ENCODE data around the gene RTN4.

RTN4 gene

DNA sequence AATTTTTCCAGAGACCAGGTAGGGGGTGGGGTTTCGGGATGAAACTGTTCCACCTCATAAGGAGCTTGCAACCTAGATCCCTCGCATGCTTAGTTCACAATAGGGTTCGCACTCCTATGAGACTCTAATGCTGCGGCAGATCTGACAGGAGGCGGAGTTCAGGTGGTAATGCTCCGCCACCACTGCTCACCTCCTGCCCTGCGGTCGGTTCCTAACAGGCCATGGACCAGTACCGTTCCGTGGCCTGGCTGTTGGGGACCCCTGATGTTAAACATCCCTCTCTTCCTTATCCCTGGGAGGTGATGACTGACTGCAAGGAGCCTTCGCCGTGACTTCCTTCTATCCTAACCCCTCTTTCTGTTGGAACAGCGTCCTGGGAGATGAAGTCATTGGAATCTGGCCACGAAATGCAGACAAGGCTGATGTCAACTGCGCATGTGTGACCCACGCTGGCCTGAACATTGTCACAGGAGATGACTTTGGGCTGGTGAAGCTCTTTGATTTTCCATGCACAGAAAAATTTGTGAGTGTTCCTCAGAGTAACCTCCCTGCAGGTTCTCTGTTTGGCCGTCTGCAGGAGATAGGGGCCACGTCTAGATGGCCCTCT is 82.4 kb downstream of the RTN4 start:
- DNase-seq: no peak

DNA sequence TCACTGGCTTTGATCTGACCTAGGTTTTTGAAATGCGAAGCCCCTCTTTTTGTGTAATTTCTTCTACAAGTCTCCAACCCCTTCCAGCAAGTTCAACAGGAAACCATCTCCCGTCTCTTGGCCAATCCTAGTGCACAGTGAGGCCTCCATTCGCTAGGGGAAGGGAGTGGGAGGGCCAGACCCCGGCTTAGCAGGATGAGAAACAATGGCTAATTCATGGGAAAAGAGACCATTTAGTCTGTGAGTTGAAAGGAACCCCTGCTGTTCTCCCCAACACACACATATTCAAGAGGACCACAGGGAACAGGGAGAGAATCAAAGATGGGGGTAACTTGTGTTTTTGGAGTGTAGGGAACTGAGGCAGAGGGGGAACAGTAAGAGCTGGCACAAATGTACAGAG is 83.0 kb downstream of the RTN4 start:
- DNase-seq: no peak

DNA sequence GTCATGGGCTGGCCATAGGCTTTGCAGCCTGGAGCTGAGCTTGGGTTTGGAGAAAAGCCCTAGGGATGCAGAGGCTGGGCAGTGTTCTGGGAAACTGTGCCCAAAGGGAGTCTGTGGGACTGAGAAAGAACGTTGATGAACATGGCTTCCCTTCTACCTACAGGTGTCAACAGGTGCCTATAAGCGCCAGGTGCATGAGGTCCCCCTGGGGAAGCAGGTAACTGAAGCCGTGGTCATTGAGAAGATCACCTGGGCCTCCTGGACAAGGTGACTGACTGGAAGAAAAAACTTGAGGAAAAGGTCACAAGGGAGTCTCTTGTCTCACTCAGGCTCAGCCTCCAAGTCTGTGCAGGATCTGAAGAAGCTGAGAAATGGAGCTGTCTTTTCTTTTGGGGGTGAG is 83.4 kb downstream of the RTN4 start:
- DNase-seq: no peak

DNA sequence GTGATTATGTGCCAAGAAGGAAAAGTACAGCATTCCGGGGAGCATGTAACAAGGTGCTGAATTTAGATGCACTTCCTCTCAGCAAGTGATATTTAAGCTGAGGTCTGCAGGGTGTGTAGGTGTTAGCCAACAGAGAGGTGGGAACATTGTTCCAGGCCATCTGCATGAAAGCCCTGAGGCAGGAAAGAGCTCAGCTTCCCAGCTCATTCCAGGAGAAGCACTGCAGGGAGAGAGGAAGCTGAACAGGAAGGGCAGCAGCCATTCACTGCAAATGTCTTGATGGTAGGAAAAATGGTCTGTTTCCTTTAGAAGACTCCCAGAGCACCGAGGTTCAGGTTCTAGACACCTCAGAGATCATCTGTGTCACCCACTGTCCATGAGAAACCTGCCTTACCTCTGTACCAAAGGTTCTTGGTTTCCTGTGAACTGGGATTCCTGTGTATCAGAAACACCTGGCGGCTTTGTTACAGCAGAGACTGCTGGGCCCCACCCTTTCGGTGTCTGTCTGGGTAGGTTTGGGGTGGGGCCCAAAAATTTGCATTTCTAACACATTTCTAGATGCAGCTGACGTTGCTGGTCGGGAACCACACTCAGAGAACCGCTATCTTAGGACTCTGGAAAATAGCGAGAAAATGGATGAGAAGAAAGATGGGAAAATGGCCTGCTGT is 84.0 kb downstream of the RTN4 start:
- no peak for DNase-seq

DNA sequence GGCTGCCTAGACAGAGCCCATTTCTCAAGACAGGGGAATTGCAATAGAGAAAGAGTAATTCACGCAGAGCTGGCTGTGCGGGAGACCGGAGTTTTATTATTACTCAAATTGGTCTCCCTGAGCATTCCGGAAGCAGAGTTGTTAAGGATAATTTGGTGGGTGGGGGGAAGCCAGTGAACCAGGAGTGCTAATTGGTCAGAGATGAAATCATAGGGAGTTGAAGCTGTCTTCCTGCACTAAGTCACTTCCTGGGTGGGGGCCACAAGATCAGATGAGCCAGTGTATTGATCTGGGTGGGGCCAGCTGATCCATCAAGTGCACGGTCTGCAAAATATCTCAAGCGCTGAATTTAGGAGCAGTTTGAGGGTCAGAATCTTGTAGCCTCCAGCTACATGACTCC is 84.8 kb downstream of the RTN4 start:
- no peak for DNase-seq

DNA sequence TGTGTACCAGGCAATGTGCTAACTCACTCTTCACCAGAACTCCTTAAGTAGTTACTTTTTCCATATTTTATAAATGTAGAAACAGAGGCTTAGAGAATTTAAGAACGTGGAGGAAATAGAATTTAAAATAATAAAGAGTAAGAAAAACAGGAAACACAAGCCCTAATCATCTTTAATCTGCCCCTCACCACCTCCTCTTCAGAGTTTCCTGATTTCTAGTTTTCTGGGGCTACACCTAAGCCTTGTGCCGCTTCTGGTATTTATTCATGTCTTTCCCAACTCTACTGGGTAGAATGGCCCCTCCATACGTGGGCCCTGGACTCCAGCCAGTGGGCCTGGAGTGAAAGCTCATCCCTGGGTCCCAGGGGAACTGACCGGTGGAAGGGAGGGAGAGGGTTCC is 85.4 kb downstream of the RTN4 start:
- DNase-seq: no peak

DNA sequence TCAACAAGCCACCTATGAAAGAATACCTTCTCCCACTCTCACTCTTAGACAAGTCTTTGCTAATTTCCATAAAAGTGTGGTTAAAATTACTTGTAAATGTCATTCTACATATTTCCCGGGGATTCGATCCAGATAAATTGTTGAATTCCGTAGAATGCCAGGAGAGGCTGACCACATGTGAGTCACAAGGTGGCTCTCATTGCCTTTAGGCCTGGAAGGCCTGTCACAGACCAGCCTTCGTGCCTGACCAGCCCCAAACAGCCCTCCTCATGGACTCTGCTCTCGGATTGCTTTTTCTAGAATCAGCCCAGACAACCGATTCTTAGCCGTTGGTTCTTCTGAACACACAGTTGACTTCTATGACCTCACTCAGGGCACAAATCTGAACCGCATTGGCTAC is 86.0 kb downstream of the RTN4 start:
- DNase-seq: peak; percentile 30

DNA sequence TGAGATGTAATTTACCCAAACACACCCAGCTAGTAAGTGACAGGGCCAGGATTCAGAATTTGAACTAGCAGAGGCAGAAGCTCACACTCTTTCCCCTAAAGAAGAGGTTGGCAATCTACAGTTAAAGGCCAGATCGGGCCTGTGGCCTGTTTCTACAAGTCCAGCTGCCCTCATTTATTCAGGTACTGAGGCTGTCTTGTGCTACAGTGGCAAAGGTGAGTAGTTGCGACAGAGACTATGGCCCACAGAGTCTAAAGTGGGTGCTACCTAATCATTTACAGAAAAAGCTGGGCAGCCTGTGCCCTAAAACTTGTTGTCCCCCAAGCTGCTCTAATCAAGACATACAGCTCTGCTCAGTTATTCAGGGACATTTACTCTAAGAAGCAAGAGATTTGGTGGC is 86.8 kb downstream of the RTN4 start:
- no peak for DNase-seq

DNA sequence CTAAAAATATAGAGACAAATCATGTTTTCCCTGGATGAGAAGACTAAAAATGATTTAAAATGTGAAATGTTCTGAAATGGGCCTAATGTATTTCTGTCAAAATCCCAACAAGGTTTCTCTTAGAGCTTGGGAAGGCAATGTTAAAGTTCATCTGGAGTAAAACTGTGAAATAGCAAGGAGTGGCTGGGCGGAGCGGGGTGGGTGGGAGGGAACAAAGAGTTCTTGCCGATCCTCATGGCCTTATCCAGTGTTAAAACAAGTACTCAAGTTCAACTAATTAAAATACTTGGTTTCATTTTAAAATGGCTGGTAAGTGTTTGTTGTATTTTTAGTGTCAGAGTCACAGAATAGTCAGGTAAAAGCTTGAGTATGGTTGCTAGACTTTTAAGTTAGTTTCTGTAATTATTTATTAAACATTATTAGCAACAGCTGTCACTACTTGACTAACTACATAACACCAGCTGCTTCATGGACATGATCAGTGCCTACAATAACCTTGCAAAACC is 87.3 kb downstream of the RTN4 start:
- no peak for DNase-seq

DNA sequence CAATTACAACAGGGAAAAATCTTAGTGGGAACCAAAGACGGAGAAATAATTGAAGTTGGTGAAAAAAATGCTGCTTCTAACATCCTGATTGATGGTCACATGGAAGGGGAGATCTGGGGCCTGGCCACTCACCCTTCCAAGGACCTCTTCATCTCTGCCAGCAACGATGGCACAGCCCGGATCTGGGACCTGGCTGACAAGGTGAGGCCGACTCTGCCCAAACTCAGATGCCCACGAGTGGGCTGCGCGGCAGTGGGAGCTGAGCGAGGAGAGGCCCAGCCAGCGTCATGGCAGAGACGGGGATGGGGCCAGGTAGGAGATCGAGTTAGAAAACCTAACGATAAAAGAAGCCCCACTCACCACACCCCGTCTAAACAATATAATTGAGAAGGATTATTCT is 87.7 kb downstream of the RTN4 start:
- DNase-seq: no peak

DNA sequence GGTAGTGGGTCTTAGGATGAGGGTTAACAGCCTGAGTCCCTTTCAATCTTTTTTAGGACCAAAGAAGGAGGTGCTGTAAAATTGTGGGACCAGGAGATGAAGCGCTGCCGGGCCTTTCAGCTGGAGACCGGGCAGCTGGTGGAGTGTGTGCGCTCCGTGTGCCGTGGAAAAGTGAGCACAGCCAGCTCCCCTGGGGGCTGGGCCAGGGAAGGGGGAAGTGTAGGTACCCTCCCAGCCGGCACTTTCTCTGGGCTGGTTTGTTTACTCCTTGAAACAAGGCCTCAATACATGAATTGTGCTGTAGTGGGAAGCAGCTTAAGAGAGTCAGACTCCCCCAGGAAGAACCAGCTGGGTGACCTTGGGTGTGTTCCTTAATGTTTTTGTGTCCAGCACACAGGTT is 90.1 kb downstream of the RTN4 start:
- DNase-seq: no peak

DNA sequence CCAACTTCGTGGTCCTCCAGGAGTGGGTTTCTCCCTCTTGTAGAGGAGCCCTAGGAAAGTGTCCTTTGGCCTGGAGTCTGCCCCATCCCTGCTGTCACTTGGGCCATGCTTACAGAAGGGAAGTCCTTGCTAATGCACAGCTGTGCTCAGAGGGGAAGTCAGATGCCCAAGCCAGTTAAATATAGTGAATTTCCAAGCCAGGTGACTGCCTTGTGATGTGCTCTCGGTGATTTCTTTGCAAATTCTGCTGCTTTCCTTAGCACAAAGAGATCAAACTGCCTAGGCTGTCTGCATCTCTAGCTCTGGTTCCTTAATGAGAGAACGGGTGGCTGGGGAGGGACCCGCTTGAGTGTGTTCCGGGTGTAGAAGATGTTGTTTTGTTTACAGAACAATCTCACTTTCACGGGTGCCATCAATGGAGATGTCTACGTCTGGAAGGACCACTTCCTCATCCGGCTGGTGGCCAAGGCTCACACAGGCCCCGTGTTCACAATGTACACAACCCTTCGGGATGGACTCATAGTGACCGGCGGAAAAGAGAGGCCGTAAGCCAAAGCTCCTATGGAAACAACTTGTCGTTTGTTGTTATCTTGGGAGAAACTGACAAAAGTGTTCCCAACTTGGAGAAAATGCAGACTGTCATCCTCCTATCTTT is 91.4 kb downstream of the RTN4 start:
- DNase-seq: no peak

DNA sequence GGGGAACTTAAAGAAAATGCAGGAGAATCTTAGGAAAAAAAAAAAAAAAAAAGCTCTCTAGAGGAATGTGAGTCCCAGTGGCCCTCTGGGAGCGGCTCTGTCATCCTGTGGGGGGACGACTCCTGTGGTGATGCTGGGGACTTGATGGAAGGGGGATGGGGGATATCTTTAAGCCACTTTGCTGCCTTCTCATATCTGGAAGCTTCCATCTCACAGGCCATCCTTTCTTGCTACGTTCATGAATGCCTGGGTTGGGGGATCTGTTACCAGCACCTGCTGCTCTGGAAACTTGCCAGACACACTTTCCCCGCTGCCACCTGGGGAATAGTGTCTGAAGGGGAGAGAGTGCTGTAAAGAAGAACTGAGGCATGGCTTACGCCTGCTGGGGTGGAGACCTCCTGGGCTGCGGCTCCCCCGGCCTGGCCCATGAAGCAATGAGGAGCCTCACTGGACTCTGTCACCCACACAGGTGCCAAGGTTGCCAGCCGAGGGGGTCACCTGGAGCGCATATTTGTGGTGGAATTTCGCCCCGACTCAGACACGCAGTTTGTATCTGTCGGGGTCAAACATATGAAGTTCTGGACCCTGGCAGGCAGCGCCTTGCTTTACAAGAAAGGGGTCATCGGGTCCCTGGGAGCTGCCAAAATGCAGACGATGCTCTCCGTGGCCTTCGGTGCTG is 92.8 kb downstream of the RTN4 start:
- no peak for DNase-seq

DNA sequence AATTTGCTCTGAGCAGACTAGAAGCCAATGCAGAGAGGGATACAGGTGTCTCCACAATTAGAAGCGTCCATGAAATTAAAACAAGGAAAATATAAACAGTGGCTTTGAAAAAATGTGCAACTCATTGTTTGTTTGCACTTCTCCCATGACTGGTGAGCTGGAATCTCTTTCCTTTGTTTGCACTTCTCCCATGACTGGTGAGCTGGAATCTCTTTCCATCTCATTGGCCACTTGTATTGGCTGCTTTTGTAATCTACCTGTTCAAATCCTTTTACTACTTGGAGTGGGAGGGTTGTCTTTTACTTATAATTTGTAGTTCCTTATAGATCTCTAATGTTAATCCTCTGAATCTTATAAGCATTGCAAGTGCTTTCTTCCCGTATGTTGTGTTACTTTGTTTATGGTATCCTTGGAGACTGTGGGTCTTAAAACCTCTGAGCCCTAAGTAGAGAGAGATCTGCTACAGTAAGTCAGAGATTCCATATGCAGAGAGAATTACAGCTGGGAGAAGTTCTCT is 94.1 kb downstream of the RTN4 start:
- no peak for DNase-seq

DNA sequence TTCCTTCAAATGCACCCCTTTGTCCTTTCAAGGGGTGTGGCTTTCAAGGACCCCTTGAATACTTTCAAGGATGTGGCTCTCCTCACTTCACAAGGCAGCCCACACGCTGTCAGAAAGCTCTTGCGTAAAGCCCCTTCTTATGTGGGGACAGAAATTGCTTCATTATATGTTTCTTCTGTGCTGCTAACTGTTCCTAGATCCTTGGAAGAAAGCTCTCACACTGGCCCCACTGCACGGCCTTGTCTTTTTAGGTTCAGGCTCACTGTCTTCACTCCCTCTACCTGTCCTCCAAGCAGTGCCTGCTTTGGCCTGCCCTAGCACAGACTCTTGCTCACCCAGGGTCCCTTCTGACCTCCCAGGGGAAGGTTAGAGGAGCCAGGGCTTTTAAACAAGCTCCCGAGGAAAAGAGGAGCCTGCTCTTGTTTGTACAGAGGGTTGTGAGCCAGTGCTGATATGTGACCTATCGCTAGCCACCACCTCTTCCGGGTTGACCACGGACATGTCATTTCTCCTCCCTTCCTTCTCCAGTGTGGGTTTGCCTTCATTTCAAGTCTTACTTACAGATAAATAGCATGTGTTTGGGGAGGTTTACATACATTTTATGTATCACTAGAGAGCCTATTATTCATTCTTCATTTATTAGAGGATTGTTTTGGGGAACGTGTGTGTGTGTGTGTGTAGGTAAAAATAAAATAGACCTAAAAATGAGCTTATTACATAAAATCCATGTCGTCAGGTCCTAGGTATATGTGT is 94.7 kb downstream of the RTN4 start:
- no peak for DNase-seq

DNA sequence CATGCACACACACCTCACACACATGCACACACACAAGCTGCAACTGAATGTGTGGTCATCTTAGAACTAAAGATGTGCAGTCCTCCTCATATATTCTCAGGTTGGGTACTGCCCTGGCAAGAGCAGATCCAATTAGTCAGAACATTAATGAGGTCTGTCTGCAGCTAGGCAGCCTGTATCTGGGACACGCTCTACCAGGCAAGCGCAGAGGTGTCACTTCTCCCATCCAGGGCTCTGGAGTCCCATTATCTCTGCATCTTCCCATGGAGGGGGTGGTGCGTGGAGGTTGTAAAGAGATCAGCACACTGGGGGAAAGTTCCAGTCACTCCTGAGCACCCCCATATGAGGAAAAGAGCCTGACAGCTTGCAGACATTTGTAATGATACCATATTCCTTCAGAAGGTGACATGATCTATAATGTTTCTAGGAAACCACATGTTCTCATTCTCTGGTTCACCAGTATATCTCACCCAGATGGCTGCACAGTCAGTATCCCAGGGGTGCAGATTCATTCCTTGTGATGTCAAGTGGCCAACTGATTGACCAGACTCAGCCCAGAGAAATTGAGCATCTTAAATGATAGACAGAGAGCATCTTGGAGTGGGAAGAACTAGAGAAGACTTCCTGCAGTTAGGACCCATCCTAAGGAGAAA is 95.4 kb downstream of the RTN4 start:
- DNase-seq: no peak

DNA sequence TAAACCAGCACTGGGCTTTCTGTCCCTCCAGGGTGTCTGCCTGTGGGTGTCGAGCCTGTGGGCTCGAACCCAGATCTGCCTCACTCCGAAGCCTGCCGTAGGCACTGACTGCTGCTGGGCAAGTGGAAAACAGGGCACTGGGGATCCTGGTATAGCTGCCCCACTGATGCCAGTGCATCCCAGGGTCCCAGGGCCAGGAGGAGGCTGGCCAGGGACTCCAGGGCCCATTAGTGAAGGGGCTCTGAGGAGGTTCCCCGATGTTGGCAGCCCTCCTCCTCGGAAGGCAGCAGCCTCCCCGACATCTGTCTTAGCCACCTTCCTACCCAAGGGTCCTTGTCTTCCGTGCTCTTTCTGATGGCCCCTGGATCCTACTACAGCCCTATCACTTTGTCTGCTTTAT is 96.1 kb downstream of the RTN4 start:
- no peak for DNase-seq

DNA sequence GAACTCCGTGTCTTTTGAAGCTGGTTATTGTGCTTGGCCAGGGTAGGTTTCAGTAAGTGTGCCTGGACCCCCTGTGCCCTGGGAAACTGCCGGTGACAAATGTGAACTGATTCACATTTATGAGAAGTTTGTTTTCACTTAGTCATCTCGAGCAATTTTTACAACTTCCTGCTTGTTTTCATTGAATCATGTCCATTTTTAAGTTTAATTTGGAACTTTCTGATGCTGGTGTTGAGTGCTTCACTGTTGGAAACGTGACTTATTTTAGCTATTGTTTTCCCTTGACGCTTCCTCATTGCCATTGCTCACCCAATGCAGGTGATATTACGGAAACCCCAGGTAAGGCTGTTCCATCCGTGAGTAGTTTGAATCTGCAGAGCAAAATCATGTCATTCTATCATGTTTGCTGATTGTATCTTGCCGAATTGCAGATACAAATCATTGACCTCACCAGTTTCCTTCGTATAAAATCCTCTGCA is 97.2 kb downstream of the RTN4 start:
- DNase-seq: no peak

DNA sequence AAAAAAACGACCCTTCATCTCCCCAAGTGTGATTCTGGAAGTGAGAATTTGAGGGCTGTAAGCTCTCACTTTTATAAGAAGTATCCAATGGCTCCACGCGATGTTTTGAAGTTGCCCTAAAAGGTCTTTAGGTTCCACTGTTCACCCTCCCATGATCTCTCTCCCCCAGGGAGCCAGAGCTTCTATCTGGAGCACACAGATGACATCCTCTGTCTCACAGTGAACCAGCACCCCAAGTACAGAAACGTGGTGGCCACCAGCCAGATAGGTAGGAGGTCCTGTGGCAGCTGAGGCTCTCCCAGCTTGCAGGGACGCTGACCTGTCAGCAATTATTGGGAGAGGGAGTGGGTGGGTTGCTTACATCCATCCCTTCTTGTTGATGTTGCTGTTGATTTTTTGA is 97.8 kb downstream of the RTN4 start:
- no peak for DNase-seq

DNA sequence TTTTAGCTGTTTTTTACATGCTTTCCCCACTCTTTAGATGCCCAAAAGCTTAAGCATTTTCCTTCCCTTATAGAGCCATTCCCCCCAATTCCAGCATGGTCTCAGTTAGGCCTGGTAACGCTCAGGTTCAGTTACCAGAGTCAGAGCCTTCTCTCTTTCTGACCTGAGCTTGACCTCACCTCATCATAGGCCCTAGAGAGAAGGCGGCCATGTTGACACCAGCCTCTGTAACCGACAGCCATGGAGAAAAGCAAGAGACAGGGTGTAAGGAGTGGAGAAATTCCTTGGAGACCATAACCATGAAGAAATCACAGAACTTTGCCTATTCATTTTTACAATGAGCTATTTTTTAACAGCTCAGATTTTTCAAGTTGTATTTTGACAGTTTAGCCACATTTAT is 99.4 kb downstream of the RTN4 start:
- no peak for DNase-seq

DNA sequence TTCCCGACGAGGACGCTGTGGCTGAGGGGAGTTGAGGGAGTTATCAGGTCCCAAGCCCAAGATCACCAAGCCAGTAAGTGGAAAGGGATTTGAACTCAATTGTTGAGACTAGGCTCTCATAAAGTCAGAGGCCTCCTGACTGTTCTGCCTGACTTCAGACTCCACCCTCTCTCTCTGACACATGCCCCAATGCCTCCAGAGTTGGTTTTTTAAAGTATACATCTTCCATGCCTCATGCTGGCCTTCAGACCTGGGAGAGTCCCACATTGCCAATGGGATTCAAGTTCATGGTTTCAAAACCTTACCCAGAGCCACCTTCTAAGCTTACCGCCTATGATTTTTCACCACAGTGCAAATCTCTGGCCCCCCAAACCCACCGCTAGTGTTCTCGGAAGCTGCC is 100.8 kb downstream of the RTN4 start:
- DNase-seq: no peak

DNA sequence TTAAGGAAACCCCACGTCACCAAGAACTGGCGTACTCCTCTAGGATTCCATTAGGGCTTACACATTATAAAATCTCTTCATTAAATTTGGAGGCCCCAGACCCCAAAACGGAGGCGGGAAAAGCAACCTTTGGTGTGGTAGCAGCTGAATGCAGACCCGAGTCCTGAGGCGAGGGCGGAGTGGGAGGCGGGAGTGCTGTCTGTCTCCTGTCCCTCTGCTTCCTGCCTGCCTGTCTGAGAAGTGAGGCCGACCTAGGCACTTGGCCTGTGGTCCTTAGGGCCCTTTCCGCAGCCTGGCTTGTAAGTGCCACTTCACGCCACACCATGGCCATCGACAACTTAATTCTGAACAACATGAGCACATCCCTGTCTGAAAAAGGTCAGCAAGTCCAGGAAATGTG is 102.1 kb downstream of the RTN4 start:
- DNase-seq: no peak

All from fibroblast of skin of abdomen (primary cell).